Measurements from ENCODE around the gene TFCP2L1. TPM values are rescaled to one million over a fixed set of nuclear protein-coding genes. Genes with fewer than 3 reads are reported as not detected.

TFCP2L1 gene
- total RNA-seq, 1 donor from 2014 or later = not detected

DNA sequence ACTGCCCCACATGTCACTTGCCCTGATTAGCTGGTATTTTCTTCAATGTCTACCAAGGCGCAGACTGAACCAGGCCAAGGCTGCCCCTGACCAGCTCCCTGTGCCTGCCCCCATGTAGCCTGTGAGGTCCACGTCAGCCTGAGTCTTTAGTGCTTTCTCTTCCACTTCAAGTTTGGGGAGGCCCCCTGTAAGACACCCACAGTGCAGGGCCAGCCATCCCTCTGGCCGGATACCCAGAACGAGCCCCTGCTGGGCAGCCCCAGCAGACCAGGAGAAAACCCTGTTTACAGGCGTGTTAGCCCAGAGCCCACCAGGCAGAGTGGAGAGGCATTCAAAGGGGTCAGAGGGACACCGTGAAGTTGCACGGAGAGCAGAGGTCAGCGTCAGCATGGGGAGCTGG, 92.4 kb downstream of the TFCP2L1 start:
- TF ChIP-seq, protein P1, sequence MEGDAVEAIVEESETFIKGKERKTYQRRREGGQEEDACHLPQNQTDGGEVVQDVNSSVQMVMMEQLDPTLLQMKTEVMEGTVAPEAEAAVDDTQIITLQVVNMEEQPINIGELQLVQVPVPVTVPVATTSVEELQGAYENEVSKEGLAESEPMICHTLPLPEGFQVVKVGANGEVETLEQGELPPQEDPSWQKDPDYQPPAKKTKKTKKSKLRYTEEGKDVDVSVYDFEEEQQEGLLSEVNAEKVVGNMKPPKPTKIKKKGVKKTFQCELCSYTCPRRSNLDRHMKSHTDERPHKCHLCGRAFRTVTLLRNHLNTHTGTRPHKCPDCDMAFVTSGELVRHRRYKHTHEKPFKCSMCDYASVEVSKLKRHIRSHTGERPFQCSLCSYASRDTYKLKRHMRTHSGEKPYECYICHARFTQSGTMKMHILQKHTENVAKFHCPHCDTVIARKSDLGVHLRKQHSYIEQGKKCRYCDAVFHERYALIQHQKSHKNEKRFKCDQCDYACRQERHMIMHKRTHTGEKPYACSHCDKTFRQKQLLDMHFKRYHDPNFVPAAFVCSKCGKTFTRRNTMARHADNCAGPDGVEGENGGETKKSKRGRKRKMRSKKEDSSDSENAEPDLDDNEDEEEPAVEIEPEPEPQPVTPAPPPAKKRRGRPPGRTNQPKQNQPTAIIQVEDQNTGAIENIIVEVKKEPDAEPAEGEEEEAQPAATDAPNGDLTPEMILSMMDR (conservative IDR thresholded peaks at IDR 0.05) = no peak
- no peaks in the 10 kb centered on the region for H3K27me3 Mint-ChIP-seq (ENCODE audit: low read depth)
- no peaks in the 10 kb centered on the region for H3K9me3 Mint-ChIP-seq
- H3K36me3 Mint-ChIP-seq (ENCODE audit: low read depth) = no peaks in the 10 kb centered on the region
- no peak for DNase-seq (ENCODE audit: low read depth, low spot score)
- H3K27ac Mint-ChIP-seq (ENCODE audit: unreplicated experiment) = no peak overlapping the region
- no peak overlapping the region for H3K4me3 Mint-ChIP-seq
- H3K4me1 Mint-ChIP-seq = peaks cover 4% of the 10 kb centered on the region

DNA sequence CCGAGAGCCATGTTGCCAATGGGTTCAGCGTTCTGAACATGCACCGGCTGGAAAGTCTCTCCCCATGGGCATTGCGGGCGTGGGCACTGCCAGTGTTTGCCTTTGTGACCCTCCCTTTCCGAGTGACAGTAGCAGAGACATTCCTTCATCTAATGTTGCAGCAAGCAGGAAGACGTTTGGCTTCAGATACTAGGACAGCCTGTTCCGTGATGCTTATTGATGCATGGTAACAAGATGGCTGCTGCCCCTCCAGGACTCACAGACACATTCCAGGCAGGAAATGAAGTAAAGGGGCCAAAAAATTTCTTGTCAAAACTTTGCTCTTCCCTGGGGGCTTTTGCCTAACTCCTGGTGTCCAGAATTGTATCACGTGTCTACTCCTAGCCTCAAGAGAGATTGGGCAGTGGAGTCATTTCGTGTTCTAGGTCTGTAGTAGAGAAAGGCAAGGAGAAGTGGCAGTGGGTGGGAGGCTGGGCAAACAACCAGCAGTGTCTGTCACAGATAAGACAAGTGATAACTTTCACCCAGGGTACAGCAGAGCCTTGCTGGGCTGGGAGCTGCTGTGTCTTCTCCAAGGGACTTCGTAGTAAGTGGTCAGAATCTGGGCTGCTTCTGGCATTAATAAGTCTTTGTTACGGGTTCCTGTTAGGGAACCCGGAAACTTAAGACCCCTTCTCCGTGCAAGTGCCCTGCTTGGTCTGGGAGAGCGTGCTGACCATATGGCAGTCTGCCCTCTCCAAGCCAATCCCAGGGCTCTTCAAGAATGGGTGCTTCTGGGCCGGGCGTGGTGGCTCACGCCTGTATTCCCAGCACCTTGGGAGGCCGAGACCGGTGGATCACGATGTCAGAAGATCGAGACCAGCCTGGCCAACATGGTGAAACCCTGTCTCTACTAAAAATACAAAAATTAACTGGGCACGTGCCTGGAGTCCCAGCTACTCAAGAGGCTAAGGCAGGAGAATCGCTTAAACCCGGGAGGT, 93.5 kb downstream of the TFCP2L1 start:
- TF ChIP-seq, protein P1 (conservative IDR thresholded peaks at IDR 0.05) = no peak
- Mint-ChIP-seq H3K4me1 (peaks cover 4% of the 10 kb centered on the region), H3K27ac (ENCODE audit: unreplicated experiment) (no peak overlapping the region), H3K9me3 (no peaks in the 10 kb centered on the region), H3K4me3 (no peak overlapping the region), H3K27me3 (ENCODE audit: low read depth) (no peaks in the 10 kb centered on the region), H3K36me3 (ENCODE audit: low read depth) (no peaks in the 10 kb centered on the region)
- no peak for DNase-seq (ENCODE audit: low read depth, low spot score)

DNA sequence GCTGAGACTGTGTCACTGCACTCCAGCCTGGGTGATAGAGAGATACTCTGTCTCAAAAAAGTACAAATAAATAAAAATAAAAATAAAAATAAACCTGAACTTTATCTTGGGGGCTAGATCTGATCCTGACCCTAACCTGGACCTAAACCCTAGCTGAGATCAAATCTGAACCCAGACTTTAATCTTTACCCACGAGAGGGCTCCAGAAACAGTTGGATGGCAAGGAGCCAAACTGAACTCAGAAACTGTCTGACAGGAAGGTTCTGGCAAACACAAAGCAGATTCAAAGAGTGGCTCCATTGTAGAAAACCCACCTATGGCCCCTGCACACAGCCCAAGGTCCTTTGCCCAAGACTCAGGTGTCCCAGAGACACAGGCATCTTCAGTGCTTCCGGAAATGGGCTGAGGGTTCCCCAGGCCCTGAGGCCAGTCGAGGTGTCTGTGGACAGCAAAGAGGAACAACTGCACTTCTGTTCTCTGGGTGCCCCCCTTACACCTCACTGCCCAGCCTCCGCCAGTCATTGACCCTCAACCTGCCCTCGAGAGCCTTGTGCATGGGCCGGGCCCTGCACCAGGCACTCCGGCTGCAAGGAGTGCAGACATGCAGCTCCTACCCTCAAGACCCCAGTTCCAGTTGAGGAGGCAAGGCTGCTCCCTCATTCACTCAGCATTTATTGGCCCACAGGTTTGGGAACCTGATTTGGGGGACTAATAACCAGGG, 95.2 kb downstream of the TFCP2L1 start:
- H3K4me1 Mint-ChIP-seq = peaks cover 4% of the 10 kb centered on the region
- H3K4me3 Mint-ChIP-seq = no peak overlapping the region
- no peaks in the 10 kb centered on the region for H3K36me3 Mint-ChIP-seq (ENCODE audit: low read depth)
- no peaks in the 10 kb centered on the region for H3K9me3 Mint-ChIP-seq
- DNase-seq (ENCODE audit: low read depth, low spot score) = no peak
- H3K27ac Mint-ChIP-seq (ENCODE audit: unreplicated experiment) = no peak overlapping the region
- H3K27me3 Mint-ChIP-seq (ENCODE audit: low read depth) = no peaks in the 10 kb centered on the region
- TF ChIP-seq, protein P1 (conservative IDR thresholded peaks at IDR 0.05) = no peak

DNA sequence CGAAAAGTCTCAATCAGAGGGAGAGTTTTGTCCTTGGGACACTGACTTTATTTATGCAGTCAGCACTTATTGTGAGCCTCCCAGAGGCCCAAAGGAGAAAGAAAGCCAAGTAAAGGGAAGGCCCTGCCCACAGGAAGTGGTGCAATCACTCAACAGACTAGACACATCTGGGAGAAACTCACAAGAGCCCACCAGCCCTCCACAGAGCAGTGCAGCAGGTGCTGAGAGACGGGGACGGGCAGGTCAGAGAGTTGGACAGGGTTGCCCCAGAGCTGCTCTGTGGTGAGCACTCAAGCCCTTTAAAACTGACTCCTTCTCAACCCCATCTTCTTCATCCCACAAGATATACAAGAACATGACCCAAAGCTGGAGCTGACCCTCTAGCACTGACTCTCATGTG, 96.0 kb downstream of the TFCP2L1 start:
- peaks cover 4% of the 10 kb centered on the region for H3K4me1 Mint-ChIP-seq
- H3K36me3 Mint-ChIP-seq (ENCODE audit: low read depth) = no peaks in the 10 kb centered on the region
- no peaks in the 10 kb centered on the region for H3K27me3 Mint-ChIP-seq (ENCODE audit: low read depth)
- TF ChIP-seq, protein P1 (conservative IDR thresholded peaks at IDR 0.05) = no peak
- no peak for DNase-seq (ENCODE audit: low read depth, low spot score)
- H3K9me3 Mint-ChIP-seq = no peaks in the 10 kb centered on the region
- no peak overlapping the region for H3K27ac Mint-ChIP-seq (ENCODE audit: unreplicated experiment)
- no peak overlapping the region for H3K4me3 Mint-ChIP-seq

DNA sequence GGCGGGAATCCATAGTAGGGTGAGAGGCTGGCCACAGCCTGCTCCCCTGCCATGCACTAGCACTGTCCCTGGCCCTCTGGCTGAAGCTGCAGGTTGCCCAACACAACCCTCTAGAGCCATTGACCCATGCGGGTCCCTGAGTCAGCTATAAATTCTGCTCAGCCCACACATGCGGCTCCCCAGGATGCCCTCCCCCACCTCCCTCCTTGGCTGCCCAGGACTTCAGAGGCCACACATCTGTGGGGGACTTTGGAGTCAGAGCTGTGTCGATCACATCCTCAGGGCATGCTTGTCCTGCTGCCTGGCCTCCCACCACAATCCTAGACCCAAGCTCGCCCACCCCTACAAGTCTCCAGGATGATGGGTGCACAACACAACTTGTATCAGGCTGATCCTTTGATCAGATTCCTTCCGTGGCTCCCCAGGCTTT, 97.0 kb downstream of the TFCP2L1 start:
- no peak for DNase-seq (ENCODE audit: low read depth, low spot score)
- H3K27me3 Mint-ChIP-seq (ENCODE audit: low read depth) = no peaks in the 10 kb centered on the region
- TF ChIP-seq, protein P1 (conservative IDR thresholded peaks at IDR 0.05) = no peak
- no peaks in the 10 kb centered on the region for H3K9me3 Mint-ChIP-seq
- H3K36me3 Mint-ChIP-seq (ENCODE audit: low read depth) = no peaks in the 10 kb centered on the region
- H3K4me1 Mint-ChIP-seq = peaks cover 4% of the 10 kb centered on the region
- H3K4me3 Mint-ChIP-seq = no peak overlapping the region
- H3K27ac Mint-ChIP-seq (ENCODE audit: unreplicated experiment) = no peak overlapping the region
